Left ventricle myocardium inferior (tissue), 1 donor: Measurements from ENCODE around the gene CDK1. TPM values are rescaled to one million over a fixed set of nuclear protein-coding genes. Genes with fewer than 3 reads are reported as not detected.
"Not testable (repeated sequence)": the region's sequence is repeated elsewhere in the genome, so short reads cannot be mapped to it uniquely, and the experiment has no call there.

ENCODE experiments used
- DNase-seq: peaks from one replicate; pipeline ENCODE4 v3.0.0-alpha.2; 2020
- H3K27ac ChIP-seq: fragments of 200-600 bp; replicated peaks from 2 replicates; pipeline ENCODE4 v1.8.0; 2021
- H3K27me3 ChIP-seq: fragments of 200-600 bp; 2 replicates; pipeline ENCODE4 v1.8.0; 2021; ENCODE audit warnings: low read depth
- H3K36me3 ChIP-seq: fragments of 200-600 bp; 2 replicates; pipeline ENCODE4 v1.8.0; 2021
- H3K4me1 ChIP-seq: fragments of 200-600 bp; 2 replicates; pipeline ENCODE4 v1.8.0; 2021
- H3K4me3 ChIP-seq: fragments of 200-600 bp; 2 replicates; pipeline ENCODE4 v1.8.0; 2021; ENCODE audit warnings: mild to moderate bottlenecking, moderate library complexity
- H3K9me3 ChIP-seq: fragments of 200-600 bp; replicated peaks from 2 replicates; pipeline ENCODE4 v1.8.0; 2021
- intact Hi-C: fragments of 100-400 bp; cut with micrococcal nuclease; formaldehyde crosslinking; loops from one replicate; pipeline ENCODE4 v1.11.0; 2022
- total RNA-seq: library from RNA; stranded (reverse); fragmentation: NEBNext Ultra II Directional; extraction: Animal tissue kit (Norgen Biotek cat#: 25700); gene quantifications from one replicate; pipeline ENCODE4 v1.2.1, GENCODE V29; 2021
- TF ChIP-seq, protein P1 (sequence below): fragments of 200-600 bp; IDR thresholded peaks from 2 replicates; pipeline ENCODE4 v1.8.0; 2021; ENCODE audit warnings: antibody characterized with exemption, mild to moderate bottlenecking, borderline replicate concordance
- donor health status: DM: no; HTN: yes; CAD: no; lungs with severe emphysema.

The CDK1 gene
- total RNA-seq, 1 donor from 2014 or later: 1.5 TPM

DNA sequence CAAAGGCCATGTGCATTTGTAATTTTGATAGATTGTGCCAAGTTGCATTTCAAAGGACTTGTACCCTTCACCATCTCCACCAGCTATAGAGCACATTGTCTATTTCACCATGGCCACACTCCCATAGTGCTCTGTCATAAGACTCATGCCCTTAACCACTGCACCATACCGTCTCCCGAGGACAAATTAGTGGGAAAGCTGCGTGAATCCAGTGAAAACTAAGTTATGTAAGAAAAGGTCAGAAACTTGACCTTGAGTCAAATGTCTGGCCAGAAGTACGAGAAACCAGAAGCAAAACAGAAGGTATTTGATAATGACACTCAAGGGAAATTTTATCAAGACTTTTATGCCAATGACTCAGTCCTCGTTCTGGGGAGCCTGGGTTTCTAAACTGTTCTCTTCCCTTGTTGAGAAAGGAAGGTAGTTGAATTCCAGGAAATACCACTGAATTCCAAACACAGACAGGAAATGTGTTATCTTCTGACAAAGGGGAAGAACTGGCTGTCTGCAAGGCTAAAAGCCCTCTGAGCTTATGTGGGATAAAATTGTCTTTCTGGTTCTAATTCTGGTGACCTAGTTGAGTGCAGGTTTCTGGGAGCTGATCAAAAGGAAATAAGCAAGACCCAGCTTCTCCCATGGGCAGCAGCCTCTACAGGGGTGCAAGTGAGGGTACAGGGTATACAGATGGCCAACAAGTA, 49.7 kb downstream of the CDK1 start:
- Histone ChIP-seq H3K9me3 (no peaks in the 10 kb centered on the region), H3K4me1 (peaks cover 35% of the 10 kb centered on the region), H3K27ac (peak overlapping the region; percentile 75), H3K27me3 (no peaks in the 10 kb centered on the region), H3K36me3 (no peaks in the 10 kb centered on the region), H3K4me3 (no peak overlapping the region)
- intact Hi-C loops: no loop called here
- DNase-seq: no peak
- TF ChIP-seq, protein P1, sequence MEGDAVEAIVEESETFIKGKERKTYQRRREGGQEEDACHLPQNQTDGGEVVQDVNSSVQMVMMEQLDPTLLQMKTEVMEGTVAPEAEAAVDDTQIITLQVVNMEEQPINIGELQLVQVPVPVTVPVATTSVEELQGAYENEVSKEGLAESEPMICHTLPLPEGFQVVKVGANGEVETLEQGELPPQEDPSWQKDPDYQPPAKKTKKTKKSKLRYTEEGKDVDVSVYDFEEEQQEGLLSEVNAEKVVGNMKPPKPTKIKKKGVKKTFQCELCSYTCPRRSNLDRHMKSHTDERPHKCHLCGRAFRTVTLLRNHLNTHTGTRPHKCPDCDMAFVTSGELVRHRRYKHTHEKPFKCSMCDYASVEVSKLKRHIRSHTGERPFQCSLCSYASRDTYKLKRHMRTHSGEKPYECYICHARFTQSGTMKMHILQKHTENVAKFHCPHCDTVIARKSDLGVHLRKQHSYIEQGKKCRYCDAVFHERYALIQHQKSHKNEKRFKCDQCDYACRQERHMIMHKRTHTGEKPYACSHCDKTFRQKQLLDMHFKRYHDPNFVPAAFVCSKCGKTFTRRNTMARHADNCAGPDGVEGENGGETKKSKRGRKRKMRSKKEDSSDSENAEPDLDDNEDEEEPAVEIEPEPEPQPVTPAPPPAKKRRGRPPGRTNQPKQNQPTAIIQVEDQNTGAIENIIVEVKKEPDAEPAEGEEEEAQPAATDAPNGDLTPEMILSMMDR: no peak

DNA sequence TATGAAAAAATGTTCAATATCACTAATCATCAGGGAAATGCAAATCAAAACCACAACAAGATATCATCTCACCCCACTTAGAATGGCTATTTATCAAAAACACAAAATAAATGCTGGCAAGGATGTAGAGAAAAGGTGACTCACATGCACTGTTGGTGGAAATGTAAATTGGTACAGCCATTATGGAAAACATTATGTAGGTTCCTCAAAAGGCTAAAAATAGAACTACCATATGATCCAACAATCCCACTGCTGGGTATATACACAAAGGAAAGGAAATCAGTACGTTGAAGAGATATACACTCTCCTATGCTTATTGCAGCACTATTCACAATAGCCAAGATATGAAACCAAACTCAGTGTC, 50.2 kb downstream of the CDK1 start:
- H3K36me3 ChIP-seq: no peaks in the 10 kb centered on the region
- peaks cover 35% of the 10 kb centered on the region for H3K4me1 ChIP-seq
- no peak overlapping the region for H3K4me3 ChIP-seq
- H3K27ac ChIP-seq: peak overlapping the region; percentile 75
- no peak for DNase-seq
- intact Hi-C loops: no loop called here
- H3K27me3 ChIP-seq: no peaks in the 10 kb centered on the region
- TF ChIP-seq, protein P1: no peak
- no peaks in the 10 kb centered on the region for H3K9me3 ChIP-seq

DNA sequence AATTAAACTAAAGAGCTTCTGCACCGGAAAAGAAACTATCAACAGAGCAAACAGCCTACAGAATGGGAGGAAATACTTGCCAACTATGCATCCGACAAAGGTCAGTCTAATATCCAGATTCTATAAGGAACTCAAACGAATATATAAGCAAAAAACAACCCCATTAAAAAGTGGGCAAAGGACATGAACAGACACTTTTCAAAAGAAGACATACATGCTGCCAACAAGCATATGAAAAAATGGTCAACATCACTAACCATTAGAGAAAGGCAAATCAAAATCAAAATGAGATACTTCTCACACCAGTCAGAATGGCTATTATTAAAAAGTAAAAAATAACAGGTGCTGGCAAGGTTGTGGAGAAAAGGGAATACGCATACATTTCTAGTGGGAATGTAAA, 53.9 kb downstream of the CDK1 start:
- H3K27me3 ChIP-seq, H3K36me3 ChIP-seq, DNase-seq, H3K9me3 ChIP-seq, H3K27ac ChIP-seq, intact Hi-C loops, H3K4me3 ChIP-seq: not testable (repeated sequence)
- peaks cover 38% of the 10 kb centered on the region for H3K4me1 ChIP-seq

DNA sequence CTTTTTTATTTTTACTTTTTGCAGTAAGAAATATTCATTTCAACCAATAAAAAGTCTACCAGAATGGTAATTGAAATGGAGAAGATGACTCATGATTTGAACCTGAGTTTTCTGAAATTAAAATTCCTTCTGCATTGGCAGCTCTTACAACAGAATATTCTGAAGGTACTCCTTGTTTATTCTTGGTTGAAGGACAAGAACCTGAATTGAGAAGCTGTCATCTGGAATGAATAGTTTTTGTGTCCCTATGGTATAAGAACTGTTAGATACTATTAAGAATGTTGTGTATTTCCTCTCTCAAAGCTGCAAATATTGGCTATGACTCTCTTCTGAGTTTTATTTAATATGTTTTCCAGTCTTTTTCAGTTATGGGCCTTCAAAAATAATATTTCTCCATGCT, 56.1 kb downstream of the CDK1 start:
- Histone ChIP-seq H3K4me3 (no peak overlapping the region), H3K27ac (peak overlapping the region; percentile 28), H3K9me3 (no peaks in the 10 kb centered on the region), H3K4me1 (peaks cover 26% of the 10 kb centered on the region), H3K36me3 (no peaks in the 10 kb centered on the region), H3K27me3 (no peaks in the 10 kb centered on the region)
- DNase-seq: no peak
- TF ChIP-seq, protein P1: no peak
- intact Hi-C loops: no loop called here

DNA sequence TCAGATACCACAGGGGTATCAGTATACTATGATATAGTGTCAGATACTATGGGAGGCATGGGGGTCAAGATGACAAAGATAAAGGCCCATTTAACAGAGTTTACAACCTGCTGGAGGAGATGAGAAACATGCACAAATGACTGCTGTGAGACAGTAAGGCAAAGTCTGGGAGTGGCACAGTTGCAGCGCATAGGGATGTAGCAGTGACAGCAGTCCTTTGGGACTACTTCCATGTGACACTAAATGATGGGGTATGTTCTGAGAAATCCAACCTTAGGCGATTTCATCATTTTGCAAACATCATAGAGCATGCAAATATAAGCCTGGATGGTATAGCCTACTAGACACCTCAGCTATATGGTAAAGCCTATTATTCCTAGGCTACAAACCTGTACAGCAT, 56.8 kb downstream of the CDK1 start:
- no peak for DNase-seq
- Histone ChIP-seq H3K36me3 (no peaks in the 10 kb centered on the region), H3K27ac (peak overlapping the region; percentile 28), H3K27me3 (no peaks in the 10 kb centered on the region), H3K4me3 (no peak overlapping the region), H3K9me3 (no peaks in the 10 kb centered on the region), H3K4me1 (peaks cover 24% of the 10 kb centered on the region)
- intact Hi-C loops: no loop called here
- TF ChIP-seq, protein P1: no peak

DNA sequence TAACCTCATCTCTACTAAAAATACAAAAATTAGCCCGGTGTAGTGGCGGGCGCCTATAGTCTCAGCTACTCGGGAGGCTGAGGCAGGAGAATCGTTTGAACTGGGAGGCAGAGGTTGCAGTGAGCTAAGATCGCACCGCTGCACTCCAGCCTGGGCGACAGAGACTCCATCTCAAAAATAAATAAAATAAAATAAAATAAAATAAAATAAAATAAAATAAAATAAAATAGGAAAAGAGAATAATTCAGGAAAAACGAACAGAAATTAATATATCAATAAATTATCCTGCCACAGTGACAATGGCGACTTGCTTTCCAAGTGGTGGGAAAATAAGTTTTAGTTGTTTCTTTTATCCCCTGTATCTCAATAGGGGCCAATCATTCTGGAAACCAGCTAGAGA, 62.9 kb downstream of the CDK1 start:
- DNase-seq, intact Hi-C loops, H3K4me3 ChIP-seq, H3K27ac ChIP-seq, H3K27me3 ChIP-seq, H3K36me3 ChIP-seq, H3K9me3 ChIP-seq: not testable (repeated sequence)
- H3K4me1 ChIP-seq: peaks cover 11% of the 10 kb centered on the region

DNA sequence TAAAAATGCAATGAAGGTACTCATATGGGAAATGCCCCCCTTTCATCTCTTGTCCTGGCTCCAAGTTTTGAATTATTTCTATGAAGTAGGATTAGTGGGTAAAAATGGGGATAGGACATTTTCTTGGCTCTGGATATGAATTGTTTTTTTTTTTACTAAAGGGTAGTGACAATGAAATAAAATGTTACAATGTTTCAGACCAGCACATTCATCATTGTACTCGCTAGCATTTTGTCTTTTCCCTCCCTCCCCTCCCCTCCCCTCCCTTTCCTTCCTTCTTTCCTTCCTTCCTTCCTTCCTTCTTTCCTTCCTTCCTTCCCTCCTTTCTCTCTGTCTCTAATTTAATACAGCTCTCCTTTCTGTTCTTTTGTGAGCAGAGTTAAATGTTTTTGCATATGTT, 64.4 kb downstream of the CDK1 start:
- no peak overlapping the region for H3K27ac ChIP-seq
- no peak for DNase-seq
- no peaks in the 10 kb centered on the region for H3K36me3 ChIP-seq
- peaks cover 5% of the 10 kb centered on the region for H3K9me3 ChIP-seq
- no peak overlapping the region for H3K4me3 ChIP-seq
- H3K27me3 ChIP-seq: no peaks in the 10 kb centered on the region
- intact Hi-C loops: no loop called here
- TF ChIP-seq, protein P1: no peak
- H3K4me1 ChIP-seq: peaks cover 11% of the 10 kb centered on the region
